WTC11 (cell line): ENCODE data around the gene PDE11A. TPM values are rescaled to one million over a fixed set of nuclear protein-coding genes. Genes with fewer than 3 reads are reported as not detected.

Experiments used
- ATAC-seq: fragments of 200-7000 bp; cut with Tn5 transposase; 2 replicates; pipeline ENCODE4 v1.10.0; 2021; ENCODE audit warnings: mild to moderate bottlenecking, moderate library complexity
- CTCF ChIA-PET: fragments of 300-600 bp; sonication (Branson Sonifier 250); formaldehyde crosslinking; loops from one replicate; lab custom pipeline; 2021; ENCODE audit warnings: antibody characterized with exemption; lab: Charles Lee
- POLR2A ChIA-PET: fragments of 350-600 bp; sonication (Branson Sonifier 250); formaldehyde crosslinking; loops from one replicate; lab custom pipeline; 2021; ENCODE audit warnings: antibody characterized with exemption; lab: Charles Lee
- DNase-seq: peaks from one replicate; pipeline ENCODE4 v3.0.0; 2021; ENCODE audit warnings: low spot score
- H3K27ac Mint-ChIP-seq: 2 replicates; pipeline ENCODE4 v1.8.0; 2021; ENCODE audit warnings: mixed read lengths
- H3K27me3 Mint-ChIP-seq: 2 replicates; pipeline ENCODE4 v1.8.0; 2021; ENCODE audit warnings: low read depth, mild to moderate bottlenecking, moderate library complexity, mixed read lengths
- H3K36me3 Mint-ChIP-seq: 2 replicates; pipeline ENCODE4 v1.8.0; 2021; ENCODE audit warnings: mixed read lengths
- H3K4me1 Mint-ChIP-seq: 2 replicates; pipeline ENCODE4 v1.8.0; 2022; ENCODE audit warnings: mixed read lengths
- H3K4me3 Mint-ChIP-seq: 2 replicates; pipeline ENCODE4 v1.8.0; 2021; ENCODE audit warnings: mild to moderate bottlenecking, moderate library complexity, mixed read lengths
- H3K9me3 Mint-ChIP-seq: 2 replicates; pipeline ENCODE4 v1.8.0; 2021; ENCODE audit warnings: mixed read lengths
- AFF4 ChIP-seq: sonication (generic); formaldehyde crosslinking; IDR thresholded peaks from 2 replicates; pipeline ENCODE4 v1.8.1; 2023; ENCODE audit warnings: mild to moderate bottlenecking, missing genetic modification reagents, borderline replicate concordance
- ATF2 ChIP-seq: sonication (generic); formaldehyde crosslinking; IDR thresholded peaks from 2 replicates; pipeline ENCODE4 v1.8.1; 2022; ENCODE audit warnings: low read depth, missing genetic modification reagents, borderline replicate concordance
- CREM ChIP-seq: sonication (generic); formaldehyde crosslinking; IDR thresholded peaks from 2 replicates; pipeline ENCODE4 v1.8.1; 2022; ENCODE audit warnings: mild to moderate bottlenecking, missing genetic modification reagents, moderate library complexity
- E2F4 ChIP-seq: sonication (generic); formaldehyde crosslinking; IDR thresholded peaks from 2 replicates; pipeline ENCODE4 v1.8.1; 2022; ENCODE audit warnings: low read depth, mild to moderate bottlenecking, moderate library complexity, missing genetic modification reagents, borderline replicate concordance
- E2F5 ChIP-seq: sonication (generic); formaldehyde crosslinking; IDR thresholded peaks from 2 replicates; pipeline ENCODE4 v1.8.1; 2022; ENCODE audit warnings: mild to moderate bottlenecking, moderate library complexity, missing genetic modification reagents
- GTF2I ChIP-seq: fragments of 250-450 bp; sonication (Bioruptor Pico); conservative IDR thresholded peaks from 2 replicates; pipeline ENCODE4 v1.4.0; 2021; ENCODE audit warnings: mild to moderate bottlenecking
- MXD4 ChIP-seq: fragments of 250-450 bp; sonication (Bioruptor Pico); IDR thresholded peaks from 2 replicates; pipeline ENCODE4 v1.8.0; 2021; ENCODE audit warnings: mild to moderate bottlenecking, moderate library complexity, borderline replicate concordance
- NFATC4 ChIP-seq: fragments of 250-450 bp; sonication (Bioruptor Pico); IDR thresholded peaks from 2 replicates; pipeline ENCODE4 v1.9.0; 2021; ENCODE audit warnings: mild to moderate bottlenecking
- NFYB ChIP-seq: sonication (generic); formaldehyde crosslinking; conservative IDR thresholded peaks from 2 replicates; pipeline ENCODE4 v1.8.0; 2022; ENCODE audit warnings: low read depth, missing genetic modification reagents
- RELA ChIP-seq: sonication (generic); formaldehyde crosslinking; IDR thresholded peaks from 2 replicates; pipeline ENCODE4 v1.8.1; 2022; ENCODE audit warnings: missing genetic modification reagents, mild to moderate bottlenecking, borderline replicate concordance
- ZNF219 ChIP-seq: sonication (generic); formaldehyde crosslinking; IDR thresholded peaks from 2 replicates; pipeline ENCODE4 v1.8.0; 2023; ENCODE audit warnings: missing genetic modification reagents, mild to moderate bottlenecking, borderline replicate concordance
- ZSCAN18 ChIP-seq: fragments of 250-450 bp; sonication (Bioruptor Pico); IDR thresholded peaks from 2 replicates; pipeline ENCODE4 v2.1.2; 2022; ENCODE audit warnings: mild to moderate bottlenecking, moderate library complexity
- total RNA-seq: library from RNA; stranded (reverse); gene quantifications from 3 replicates; pipeline ENCODE4 v1.2.3, GENCODE V29; 2021
- TF ChIP-seq, protein P1 (sequence below): sonication (generic); formaldehyde crosslinking; IDR thresholded peaks from 2 replicates; pipeline ENCODE4 v1.8.1; 2023; ENCODE audit warnings: mild to moderate bottlenecking, missing genetic modification reagents
- TF ChIP-seq, protein P2 (sequence below): sonication (generic); formaldehyde crosslinking; IDR thresholded peaks from 2 replicates; pipeline ENCODE4 v1.8.0; 2023; ENCODE audit warnings: missing genetic modification reagents
- TF ChIP-seq, protein P3 (sequence below): sonication (generic); formaldehyde crosslinking; conservative IDR thresholded peaks from 2 replicates; pipeline ENCODE4 v1.8.1; 2022; ENCODE audit warnings: mild to moderate bottlenecking, missing genetic modification reagents

The PDE11A gene
- total RNA-seq, 1 experiment from 2014 or later = 0.13 TPM

DNA sequence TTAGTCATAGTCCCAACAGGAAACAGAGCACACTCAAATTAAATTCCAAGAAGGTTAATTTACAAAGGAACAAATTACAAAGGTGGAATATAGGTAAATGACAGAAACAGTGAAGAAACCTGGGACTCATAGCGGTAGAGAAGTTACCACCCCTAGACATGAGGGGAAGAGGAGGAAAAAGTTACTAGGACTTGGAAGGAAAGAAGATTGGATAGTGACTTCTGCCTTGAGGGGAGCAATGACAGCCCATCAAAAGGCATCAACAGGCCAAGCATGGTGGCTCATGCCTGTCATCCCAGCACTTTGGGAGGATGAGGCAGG is 2.4 kb upstream of the PDE11A start:
- DNase-seq (no peak), ATAC-seq (no peak)
- ChIA-PET POLR2A (interaction anchor here (0.7 kb wide), 1 partner anchor 630 kb away, joined by 11 read pairs; no protein-coding TSS in a partner anchor), CTCF (no interaction called here)
- Mint-ChIP-seq H3K36me3 (peaks cover 1% of the 10 kb centered on the region; the same call in 1 of the 2 replicates), H3K9me3 (peaks cover 9% of the 10 kb centered on the region), H3K4me3 (no peak overlapping the region), H3K27ac (no peak overlapping the region), H3K4me1 (peaks cover 16% of the 10 kb centered on the region), H3K27me3 (peaks cover 47% of the 10 kb centered on the region)
- TF ChIP-seq NFATC4 (CRISPR knock-in tag) (no peak), ATF2 (CRISPR knock-in tag) (no peak), ZSCAN18 (CRISPR knock-in tag) (no peak), NFYB (CRISPR knock-in tag) (no peak), MXD4 (no peak), E2F4 (no peak), ZNF219 (CRISPR knock-in tag) (no peak), AFF4 (CRISPR knock-in tag) (no peak), GTF2I (CRISPR knock-in tag) (no peak)
- TF ChIP-seq, protein P1, sequence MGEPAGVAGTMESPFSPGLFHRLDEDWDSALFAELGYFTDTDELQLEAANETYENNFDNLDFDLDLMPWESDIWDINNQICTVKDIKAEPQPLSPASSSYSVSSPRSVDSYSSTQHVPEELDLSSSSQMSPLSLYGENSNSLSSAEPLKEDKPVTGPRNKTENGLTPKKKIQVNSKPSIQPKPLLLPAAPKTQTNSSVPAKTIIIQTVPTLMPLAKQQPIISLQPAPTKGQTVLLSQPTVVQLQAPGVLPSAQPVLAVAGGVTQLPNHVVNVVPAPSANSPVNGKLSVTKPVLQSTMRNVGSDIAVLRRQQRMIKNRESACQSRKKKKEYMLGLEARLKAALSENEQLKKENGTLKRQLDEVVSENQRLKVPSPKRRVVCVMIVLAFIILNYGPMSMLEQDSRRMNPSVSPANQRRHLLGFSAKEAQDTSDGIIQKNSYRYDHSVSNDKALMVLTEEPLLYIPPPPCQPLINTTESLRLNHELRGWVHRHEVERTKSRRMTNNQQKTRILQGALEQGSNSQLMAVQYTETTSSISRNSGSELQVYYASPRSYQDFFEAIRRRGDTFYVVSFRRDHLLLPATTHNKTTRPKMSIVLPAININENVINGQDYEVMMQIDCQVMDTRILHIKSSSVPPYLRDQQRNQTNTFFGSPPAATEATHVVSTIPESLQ (CRISPR knock-in tag) = no peak

DNA sequence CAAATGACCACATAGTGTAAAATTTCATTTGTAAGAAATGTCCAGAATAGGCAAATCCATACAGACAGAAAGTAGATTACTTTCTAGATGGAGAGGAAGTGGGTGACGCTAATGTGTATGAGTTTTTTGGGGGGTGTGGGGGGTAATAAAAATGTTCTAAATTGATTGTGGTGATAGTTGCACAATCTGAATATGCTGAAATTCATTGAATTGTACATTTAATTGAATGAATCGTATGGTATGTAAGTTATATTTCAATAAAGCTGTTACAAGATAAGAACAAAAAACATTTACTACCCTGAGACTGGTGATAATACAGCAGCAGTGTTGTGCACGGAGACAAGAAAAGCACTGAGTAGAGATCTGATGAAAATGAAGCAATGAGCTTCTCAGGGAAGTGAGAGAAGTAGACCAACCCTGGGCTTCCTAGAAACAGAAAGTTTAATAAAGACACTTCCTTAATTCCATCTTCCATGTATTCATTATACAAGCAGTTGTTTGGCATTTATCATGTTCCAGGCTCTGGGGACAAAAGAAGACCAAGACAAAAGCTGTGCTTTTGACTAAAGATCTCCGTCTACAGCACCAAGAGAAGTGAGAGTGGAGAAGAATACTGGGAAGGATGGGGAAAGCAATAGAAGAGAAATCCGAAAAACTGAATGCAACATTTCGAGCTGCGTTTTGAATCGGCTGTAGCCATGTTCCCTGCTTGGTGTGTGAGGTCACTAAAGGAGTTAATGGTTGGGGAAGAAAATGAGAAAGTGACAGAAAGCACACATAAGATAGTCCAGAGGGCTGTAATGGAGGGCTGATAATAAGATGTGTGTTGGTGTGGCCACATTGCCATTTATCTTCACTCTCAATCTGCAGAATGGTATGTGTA is 1.8 kb upstream of the PDE11A start:
- peaks cover 44% of the 10 kb centered on the region for H3K27me3 Mint-ChIP-seq
- CTCF ChIA-PET = interaction anchor here (1.5 kb wide), 1 partner anchor 58 kb away, joined by 3 read pairs; no protein-coding TSS in a partner anchor
- peaks cover 3% of the 10 kb centered on the region for H3K9me3 Mint-ChIP-seq
- ATAC-seq (no peak), DNase-seq (no peak)
- TF ChIP-seq CREM (no peak), E2F5 (CRISPR knock-in tag) (no peak), ZNF219 (CRISPR knock-in tag) (no peak), RELA (CRISPR knock-in tag) (no peak)
- TF ChIP-seq, protein P2, sequence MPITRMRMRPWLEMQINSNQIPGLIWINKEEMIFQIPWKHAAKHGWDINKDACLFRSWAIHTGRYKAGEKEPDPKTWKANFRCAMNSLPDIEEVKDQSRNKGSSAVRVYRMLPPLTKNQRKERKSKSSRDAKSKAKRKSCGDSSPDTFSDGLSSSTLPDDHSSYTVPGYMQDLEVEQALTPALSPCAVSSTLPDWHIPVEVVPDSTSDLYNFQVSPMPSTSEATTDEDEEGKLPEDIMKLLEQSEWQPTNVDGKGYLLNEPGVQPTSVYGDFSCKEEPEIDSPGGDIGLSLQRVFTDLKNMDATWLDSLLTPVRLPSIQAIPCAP = no peak
- TF ChIP-seq, protein P3, sequence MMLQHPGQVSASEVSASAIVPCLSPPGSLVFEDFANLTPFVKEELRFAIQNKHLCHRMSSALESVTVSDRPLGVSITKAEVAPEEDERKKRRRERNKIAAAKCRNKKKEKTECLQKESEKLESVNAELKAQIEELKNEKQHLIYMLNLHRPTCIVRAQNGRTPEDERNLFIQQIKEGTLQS (CRISPR knock-in tag) = no peak
- POLR2A ChIA-PET = no interaction called here
- no peak overlapping the region for H3K4me3 Mint-ChIP-seq
- no peaks in the 10 kb centered on the region for H3K36me3 Mint-ChIP-seq
- H3K27ac Mint-ChIP-seq = no peak overlapping the region
- H3K4me1 Mint-ChIP-seq = peaks cover 16% of the 10 kb centered on the region
